GM19372 (cell line): ENCODE measurements around the gene PCDH18.

Source experiments
- ATAC-seq: cut with Tn5 transposase; IDR thresholded peaks from one replicate; pipeline ENCODE4 v1.9.1; 2021; ENCODE audit warnings: mild to moderate bottlenecking, low read depth, moderate library complexity; ENCODE audit not compliant: unreplicated experiment

PCDH18 gene

DNA sequence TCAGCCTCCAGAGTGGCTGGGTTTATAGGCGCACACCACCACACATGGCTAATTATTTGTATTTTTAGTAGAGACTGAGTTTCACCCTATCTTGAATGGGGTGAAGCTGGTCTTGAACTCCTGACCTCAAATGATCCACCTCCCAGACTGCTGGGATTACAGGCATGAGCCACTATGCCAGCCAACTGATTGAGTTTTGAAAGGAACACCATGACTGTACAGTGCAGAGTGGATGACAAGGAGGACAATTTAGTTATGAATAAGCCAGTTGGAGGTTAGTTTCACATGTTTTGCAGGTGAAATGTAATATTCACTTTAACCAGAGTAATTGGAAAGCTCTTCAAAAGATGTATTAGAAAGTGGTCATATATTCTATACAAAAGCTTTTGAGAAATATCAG lies 60.8 kb downstream of the PCDH18 start:
- ATAC-seq = no peak

- ATAC-seq = no peak
Measured at GRCh38 chr4:137470806-137471205, 61.5 kb downstream of the PCDH18 start.
